Renal cortex interstitium (tissue), 11 donors: Measurements from ENCODE around the gene COL28A1. TPM values are rescaled to one million over a fixed set of nuclear protein-coding genes. Genes with fewer than 3 reads are reported as not detected.

Experiments used
- DNase-seq, 11 donors: peaks; one replicate each; pipeline ENCODE4 v3.0.0-alpha.2; 2013; ENCODE audit warnings: low read depth in 9 of 11, low spot score in 4 of 11; ENCODE audit errors: extremely low read depth in 1 of 11
- polyA plus RNA-seq, 3 donors: library from polyadenylated mRNA; unstranded; fragments of 120-200 nt; gene quantifications; one replicate each; pipeline ENCODE4 v1.2.1, GENCODE V29; 2013; ENCODE audit not compliant: insufficient read length in 3 of 3

The COL28A1 gene
- polyA plus RNA-seq, 3 donors, result 9.6 to 13.0 (median 9.7) TPM

GRCh38 chr7:7527047-7527446, 8.6 kb downstream of the COL28A1 start:
- no peak for DNase-seq

GRCh38 chr7:7526006-7526405, 9.7 kb downstream of the COL28A1 start:
- DNase-seq, result no peak

GRCh38 chr7:7524121-7524520, 11.6 kb downstream of the COL28A1 start:
- no peak for DNase-seq

GRCh38 chr7:7522421-7522820, 13.3 kb downstream of the COL28A1 start:
- no peak for DNase-seq

- DNase-seq, result no peak
Observed at GRCh38 chr7:7521259-7521658, 14.4 kb downstream of the COL28A1 start.

GRCh38 chr7:7519528-7519927, 16.1 kb downstream of the COL28A1 start:
- DNase-seq, result no peak

- DNase-seq, result no peak
Observed at GRCh38 chr7:7519056-7519455, 16.6 kb downstream of the COL28A1 start.

GRCh38 chr7:7517754-7518153, 17.9 kb downstream of the COL28A1 start:
- DNase-seq, result peak in 4 of 11 donors; percentile 18 to 36 (median 36)

- no peak for DNase-seq
Observed at GRCh38 chr7:7516662-7517061, 19.0 kb downstream of the COL28A1 start.

- no peak for DNase-seq
Observed at GRCh38 chr7:7516156-7516555, 19.5 kb downstream of the COL28A1 start.

- DNase-seq, result no peak
Observed at GRCh38 chr7:7512861-7513597, 22.6 kb downstream of the COL28A1 start.

- DNase-seq, result no peak
Observed at GRCh38 chr7:7510794-7511193, 24.9 kb downstream of the COL28A1 start.

GRCh38 chr7:7505915-7506314, 29.8 kb downstream of the COL28A1 start:
- no peak for DNase-seq

- no peak for DNase-seq
Observed at GRCh38 chr7:7504910-7505704, 30.6 kb downstream of the COL28A1 start.

GRCh38 chr7:7499892-7500291, 35.8 kb downstream of the COL28A1 start:
- no peak for DNase-seq

GRCh38 chr7:7498856-7499255, 36.8 kb downstream of the COL28A1 start:
- no peak for DNase-seq

GRCh38 chr7:7496311-7496710, 39.4 kb downstream of the COL28A1 start:
- no peak for DNase-seq

- DNase-seq, result no peak
Observed at GRCh38 chr7:7495171-7495570, 40.5 kb downstream of the COL28A1 start.

- no peak for DNase-seq
Observed at GRCh38 chr7:7491044-7491443, 44.6 kb downstream of the COL28A1 start.

- DNase-seq, result no peak
Observed at GRCh38 chr7:7490003-7490402, 45.7 kb downstream of the COL28A1 start.

GRCh38 chr7:7489546-7489945, 46.1 kb downstream of the COL28A1 start:
- no peak for DNase-seq
